HG03439 (cell line): Measurements from ENCODE around the gene CTRB1.

Experiments
- ATAC-seq: cut with Tn5 transposase; IDR thresholded peaks from one replicate; pipeline ENCODE4 v1.9.1; 2021; ENCODE audit warnings: mild to moderate bottlenecking, moderate library complexity; ENCODE audit not compliant: unreplicated experiment

The CTRB1 gene

GRCh38 chr16:75224306-75225082 lies 5.7 kb downstream of the CTRB1 start:
- no peak for ATAC-seq

- no peak for ATAC-seq
Measured at GRCh38 chr16:75225092-75225491, 6.3 kb downstream of the CTRB1 start.

- ATAC-seq, result no peak
Measured at GRCh38 chr16:75225678-75226515, 7.1 kb downstream of the CTRB1 start.

GRCh38 chr16:75226550-75227360 lies 8.0 kb downstream of the CTRB1 start:
- no peak for ATAC-seq

- ATAC-seq, result no peak
Measured at GRCh38 chr16:75227361-75228142, 8.8 kb downstream of the CTRB1 start.

GRCh38 chr16:75228143-75228976 lies 9.6 kb downstream of the CTRB1 start:
- ATAC-seq, result no peak

GRCh38 chr16:75229172-75230031 lies 10.6 kb downstream of the CTRB1 start:
- ATAC-seq, result no peak

- no peak for ATAC-seq
Measured at GRCh38 chr16:75230471-75231110, 11.8 kb downstream of the CTRB1 start.

GRCh38 chr16:75231570-75231969 lies 12.8 kb downstream of the CTRB1 start:
- no peak for ATAC-seq

GRCh38 chr16:75233611-75233938 lies 14.8 kb downstream of the CTRB1 start:
- ATAC-seq, result no peak

- ATAC-seq, result no peak
Measured at GRCh38 chr16:75234856-75235696, 16.3 kb downstream of the CTRB1 start.

GRCh38 chr16:75235721-75236193 lies 17.0 kb downstream of the CTRB1 start:
- ATAC-seq, result no peak

- no peak for ATAC-seq
Measured at GRCh38 chr16:75236232-75236631, 17.4 kb downstream of the CTRB1 start.

- no peak for ATAC-seq
Measured at GRCh38 chr16:75236736-75237397, 18.1 kb downstream of the CTRB1 start.

GRCh38 chr16:75237398-75238131 lies 18.8 kb downstream of the CTRB1 start:
- ATAC-seq, result no peak
